Endothelial cell of umbilical vein (primary cell): ENCODE measurements around the gene PTPN9.

Experiments used
- CTCF ChIP-seq, 2 donors: IDR thresholded peaks; 1 replicate in 1 of 2; 2 replicates in 1 of 2; pipeline ENCODE4 v1.5.1; 2011; ENCODE audit warnings: low read length in 2 of 2, mild to moderate bottlenecking in 2 of 2, moderate library complexity in 2 of 2, control low read depth in 1 of 2, inconsistent platforms in 1 of 2, low read depth in 1 of 2; ENCODE audit not compliant: insufficient read depth in 1 of 2; ENCODE audit errors: extremely low read depth in 1 of 2
- FOS ChIP-seq: IDR thresholded peaks from 2 replicates; pipeline ENCODE4 v1.6.1; 2011; ENCODE audit warnings: mild to moderate bottlenecking, low read length, moderate library complexity, borderline replicate concordance; ENCODE audit not compliant: insufficient read depth
- JUN ChIP-seq: IDR thresholded peaks from 2 replicates; pipeline ENCODE4 v1.6.1; 2011; ENCODE audit warnings: borderline replicate concordance, low read depth; ENCODE audit not compliant: insufficient read length, insufficient read depth
- POLR2A ChIP-seq: IDR thresholded peaks from 2 replicates; pipeline ENCODE4 v1.6.1; 2012; ENCODE audit warnings: low read depth, mild to moderate bottlenecking, control low read depth, low read length
- POLR2AphosphoS5 ChIP-seq: IDR thresholded peaks from 2 replicates; pipeline ENCODE4 v1.6.1; 2012; ENCODE audit warnings: low read depth, mild to moderate bottlenecking, control low read depth, low read length, moderate library complexity; ENCODE audit not compliant: insufficient read depth
- TF ChIP-seq, protein P1 (sequence below): IDR thresholded peaks from 2 replicates; pipeline ENCODE4 v1.6.1; 2011; ENCODE audit not compliant: insufficient read depth, insufficient read length

GRCh38 chr15:75437721-75438120, 141.4 kb downstream of the PTPN9 start:
- TF ChIP-seq CTCF (IDR thresholded peaks at IDR 0.05; ENCODE audit: extremely low read depth in 1 of 2, insufficient read depth in 1 of 2, low read depth in 1 of 2, low read length in 2 of 2) (no peak), FOS (no peak), POLR2AphosphoS5 (no peak), POLR2A (no peak), JUN (no peak)
- TF ChIP-seq, protein P1, sequence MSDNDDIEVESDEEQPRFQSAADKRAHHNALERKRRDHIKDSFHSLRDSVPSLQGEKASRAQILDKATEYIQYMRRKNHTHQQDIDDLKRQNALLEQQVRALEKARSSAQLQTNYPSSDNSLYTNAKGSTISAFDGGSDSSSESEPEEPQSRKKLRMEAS, result no peak
